ENCODE results near the gene FSTL4. TPM values are rescaled to one million over a fixed set of nuclear protein-coding genes. Genes with fewer than 3 reads are reported as not detected.

FSTL4 gene
- total and polyA plus RNA-seq, 8 donors: 0.11 to 2.9 (median 0.22) TPM

GRCh38 chr5:133641683-133642082 lies 29.3 kb upstream of the FSTL4 start:
- Histone ChIP-seq H3K27ac (no peak overlapping the region), H3K4me1 (no peaks in the 10 kb centered on the region), H3K36me3 (no peaks in the 10 kb centered on the region), H3K9me3 (no peaks in the 10 kb centered on the region), H3K27me3 (peaks cover 0 to 19% of the 10 kb centered on the region in 2 donors), H3K4me3 (no peak overlapping the region)
- TF ChIP-seq, protein P1, sequence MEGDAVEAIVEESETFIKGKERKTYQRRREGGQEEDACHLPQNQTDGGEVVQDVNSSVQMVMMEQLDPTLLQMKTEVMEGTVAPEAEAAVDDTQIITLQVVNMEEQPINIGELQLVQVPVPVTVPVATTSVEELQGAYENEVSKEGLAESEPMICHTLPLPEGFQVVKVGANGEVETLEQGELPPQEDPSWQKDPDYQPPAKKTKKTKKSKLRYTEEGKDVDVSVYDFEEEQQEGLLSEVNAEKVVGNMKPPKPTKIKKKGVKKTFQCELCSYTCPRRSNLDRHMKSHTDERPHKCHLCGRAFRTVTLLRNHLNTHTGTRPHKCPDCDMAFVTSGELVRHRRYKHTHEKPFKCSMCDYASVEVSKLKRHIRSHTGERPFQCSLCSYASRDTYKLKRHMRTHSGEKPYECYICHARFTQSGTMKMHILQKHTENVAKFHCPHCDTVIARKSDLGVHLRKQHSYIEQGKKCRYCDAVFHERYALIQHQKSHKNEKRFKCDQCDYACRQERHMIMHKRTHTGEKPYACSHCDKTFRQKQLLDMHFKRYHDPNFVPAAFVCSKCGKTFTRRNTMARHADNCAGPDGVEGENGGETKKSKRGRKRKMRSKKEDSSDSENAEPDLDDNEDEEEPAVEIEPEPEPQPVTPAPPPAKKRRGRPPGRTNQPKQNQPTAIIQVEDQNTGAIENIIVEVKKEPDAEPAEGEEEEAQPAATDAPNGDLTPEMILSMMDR (IDR thresholded peaks at IDR 0.05): no peak
- intact Hi-C loops (cut with DNase I): no loop called here
- no peak for ATAC-seq
- DNase-seq: no peak

DNA sequence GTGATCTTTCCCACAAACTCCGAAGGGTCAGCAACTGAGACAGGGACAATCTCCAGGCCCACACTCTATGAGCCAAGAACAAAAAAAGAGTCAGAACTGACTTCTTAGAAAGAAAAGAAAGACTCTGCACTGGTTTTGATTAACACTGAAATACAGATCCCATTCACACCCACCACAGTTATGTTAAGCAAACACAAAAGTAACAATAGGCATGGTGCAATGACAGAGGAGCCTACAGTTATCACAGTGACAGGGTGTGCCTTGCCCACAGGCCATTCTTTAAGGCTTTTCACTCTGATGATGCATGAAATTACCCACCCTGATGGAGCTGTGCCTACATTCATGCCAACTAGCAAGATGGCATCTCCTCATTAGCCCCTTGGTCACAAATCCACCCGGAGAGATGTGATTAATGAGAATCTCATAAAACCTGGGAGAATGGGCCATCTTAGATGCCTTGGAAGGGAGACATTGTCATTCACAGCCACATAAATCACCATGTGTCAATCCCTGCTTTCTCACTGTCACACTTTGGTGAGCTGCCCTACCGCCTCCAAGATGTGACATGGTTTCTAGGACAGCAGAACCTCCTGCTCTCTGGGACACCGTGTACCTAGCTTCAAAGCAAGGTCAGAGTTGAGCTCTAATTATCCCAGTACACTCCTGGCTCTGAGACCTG lies 27.6 kb upstream of the FSTL4 start:
- intact Hi-C loops (cut with DNase I): no loop called here
- TF ChIP-seq, protein P1 (IDR thresholded peaks at IDR 0.05): no peak
- ATAC-seq: no peak
- no peaks in the 10 kb centered on the region for H3K36me3 ChIP-seq
- H3K4me3 ChIP-seq: no peak overlapping the region
- DNase-seq: no peak
- no peaks in the 10 kb centered on the region for H3K4me1 ChIP-seq
- no peaks in the 10 kb centered on the region for H3K9me3 ChIP-seq
- no peak overlapping the region for H3K27ac ChIP-seq
- H3K27me3 ChIP-seq: peaks cover 0 to 12% of the 10 kb centered on the region in 2 donors

- no peak for ATAC-seq
- Histone ChIP-seq H3K36me3 (no peaks in the 10 kb centered on the region), H3K27me3 (peaks cover 0 to 6% of the 10 kb centered on the region in 2 donors), H3K9me3 (no peaks in the 10 kb centered on the region), H3K4me1 (no peaks in the 10 kb centered on the region), H3K4me3 (no peak overlapping the region), H3K27ac (no peak overlapping the region)
- intact Hi-C loops (cut with DNase I): no loop called here
- DNase-seq: no peak
- TF ChIP-seq, protein P1 (IDR thresholded peaks at IDR 0.05): no peak
Observed at GRCh38 chr5:133638436-133638835, 26.1 kb upstream of the FSTL4 start.

GRCh38 chr5:133637206-133637605 lies 24.9 kb upstream of the FSTL4 start:
- H3K9me3 ChIP-seq: no peaks in the 10 kb centered on the region
- H3K4me3 ChIP-seq: no peak overlapping the region
- TF ChIP-seq, protein P1 (IDR thresholded peaks at IDR 0.05): no peak
- ATAC-seq (no peak), DNase-seq (no peak)
- no peaks in the 10 kb centered on the region for H3K36me3 ChIP-seq
- H3K27ac ChIP-seq: no peak overlapping the region
- H3K4me1 ChIP-seq: no peaks in the 10 kb centered on the region
- peaks cover 0 to 5% of the 10 kb centered on the region in 2 donors for H3K27me3 ChIP-seq
- intact Hi-C loops (cut with DNase I): no loop called here

GRCh38 chr5:133635051-133635450 lies 22.7 kb upstream of the FSTL4 start:
- no peak overlapping the region for H3K27ac ChIP-seq
- no peaks in the 10 kb centered on the region for H3K36me3 ChIP-seq
- no peaks in the 10 kb centered on the region for H3K9me3 ChIP-seq
- H3K4me3 ChIP-seq: no peak overlapping the region
- TF ChIP-seq, protein P1 (IDR thresholded peaks at IDR 0.05): no peak
- H3K4me1 ChIP-seq: no peaks in the 10 kb centered on the region
- no peaks in the 10 kb centered on the region for H3K27me3 ChIP-seq
- DNase-seq: no peak
- intact Hi-C loops (cut with DNase I): no loop called here
- no peak for ATAC-seq
